Stimulated activated naive CD8-positive, alpha-beta T cell treated with anti-CD3 and anti-CD28 coated beads, Interleukin-15, Interleukin-2, amounts not matched to agents 100 ng/mL and 50 ng/mL, for 24 hours (primary cell): Measurements from ENCODE around the gene SPTBN1.

Experiments used
- H3K27ac Mint-ChIP-seq: one replicate; pipeline ENCODE4 v1.8.0; 2021; ENCODE audit warnings: mild to moderate bottlenecking, mixed read lengths
- H3K27me3 Mint-ChIP-seq: one replicate; pipeline ENCODE4 v1.8.0; 2021; ENCODE audit warnings: mixed read lengths
- H3K36me3 Mint-ChIP-seq: one replicate; pipeline ENCODE4 v1.8.0; 2021; ENCODE audit warnings: low read depth, mixed read lengths
- H3K4me1 Mint-ChIP-seq: one replicate; pipeline ENCODE4 v1.8.0; 2021; ENCODE audit warnings: low read depth, mixed read lengths
- H3K4me3 Mint-ChIP-seq: one replicate; pipeline ENCODE4 v1.8.0; 2021; ENCODE audit warnings: mild to moderate bottlenecking, mixed read lengths
- H3K9me3 Mint-ChIP-seq: one replicate; pipeline ENCODE4 v1.8.0; 2021; ENCODE audit warnings: mixed read lengths

The SPTBN1 gene

DNA sequence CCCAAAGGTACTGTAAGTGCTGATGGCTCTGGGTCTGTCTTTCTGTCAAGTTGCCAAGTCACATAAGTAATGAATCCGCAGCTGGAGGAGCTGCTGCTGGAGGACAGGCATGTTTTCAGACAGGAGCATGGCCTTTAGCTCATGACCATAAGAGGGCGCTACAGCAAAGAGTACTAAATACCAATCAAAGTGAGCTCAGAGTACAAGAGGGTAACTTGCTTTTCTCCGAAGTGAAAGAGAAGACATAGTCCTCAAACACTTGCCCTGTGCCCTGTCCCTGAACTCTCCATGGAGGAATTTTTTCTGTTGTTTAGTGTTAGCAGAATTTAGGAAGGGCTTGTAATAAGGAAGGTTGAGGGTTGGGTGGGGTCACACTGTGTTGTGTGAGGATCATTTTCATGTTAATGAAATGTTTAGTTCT lies 209.3 kb downstream of the SPTBN1 start:
- Mint-ChIP-seq H3K27me3 (no peaks in the 10 kb centered on the region), H3K27ac (no peak overlapping the region), H3K36me3 (peaks cover 62% of the 10 kb centered on the region), H3K9me3 (no peaks in the 10 kb centered on the region), H3K4me1 (peaks cover 13% of the 10 kb centered on the region), H3K4me3 (no peak overlapping the region)

DNA sequence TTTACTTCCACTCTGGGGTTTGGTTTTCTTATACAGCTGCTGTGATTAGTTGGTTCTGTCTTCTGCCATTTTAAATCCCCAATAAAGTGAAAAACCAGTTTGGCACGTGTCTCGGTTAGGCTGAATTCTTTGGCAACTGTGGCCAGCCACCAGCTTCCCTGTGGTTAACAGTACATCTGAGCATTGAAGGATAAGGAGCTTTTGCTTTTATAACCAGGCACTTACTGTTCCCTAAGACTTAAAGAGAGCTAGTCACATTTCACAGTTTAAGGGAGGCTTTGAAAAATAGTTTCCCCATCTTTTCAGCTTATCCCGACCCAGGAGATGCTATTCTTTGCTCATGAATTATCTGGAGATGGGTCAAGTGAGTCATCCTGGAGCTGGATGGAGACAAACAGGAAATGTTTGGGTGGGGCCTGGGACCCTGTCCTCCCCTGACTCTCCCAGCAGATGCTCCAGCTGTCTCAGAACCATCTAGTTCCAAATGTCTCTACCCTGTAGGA lies 210.1 kb downstream of the SPTBN1 start:
- peaks cover 13% of the 10 kb centered on the region for H3K4me1 Mint-ChIP-seq
- H3K9me3 Mint-ChIP-seq, result no peaks in the 10 kb centered on the region
- no peak overlapping the region for H3K4me3 Mint-ChIP-seq
- H3K27ac Mint-ChIP-seq, result no peak overlapping the region
- peaks cover 66% of the 10 kb centered on the region for H3K36me3 Mint-ChIP-seq
- no peaks in the 10 kb centered on the region for H3K27me3 Mint-ChIP-seq

DNA sequence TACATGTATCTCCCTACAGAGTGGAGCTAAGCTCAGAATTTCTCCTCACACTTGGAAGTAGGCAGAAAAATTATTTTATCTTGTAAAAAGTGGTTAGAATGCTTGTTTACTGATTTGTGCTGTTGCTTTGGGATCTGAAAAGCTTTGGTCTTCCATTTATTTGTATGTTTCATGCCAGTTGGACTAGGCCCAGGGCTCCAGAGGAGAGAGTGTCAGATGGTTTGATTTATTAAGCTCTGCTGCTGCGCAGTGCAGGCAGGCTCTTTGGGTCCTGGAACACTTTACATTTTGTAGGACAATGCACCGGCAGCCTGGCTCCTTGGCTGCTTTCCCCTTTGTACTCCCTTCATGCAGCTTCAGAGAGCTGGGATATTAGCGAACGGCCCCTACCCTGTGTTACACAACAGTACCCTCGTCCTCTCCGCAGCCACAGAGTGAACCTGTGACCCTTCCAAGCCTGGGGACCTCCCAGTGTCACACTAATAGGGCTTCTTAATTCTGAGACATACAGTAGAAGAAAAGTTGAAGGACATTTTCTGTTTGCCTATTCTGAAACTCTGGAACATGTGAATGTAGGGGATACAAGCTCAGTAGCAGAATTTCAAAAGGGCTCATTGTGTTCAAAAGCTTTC lies 210.6 kb downstream of the SPTBN1 start:
- Mint-ChIP-seq H3K36me3 (peaks cover 63% of the 10 kb centered on the region), H3K27me3 (no peaks in the 10 kb centered on the region), H3K4me3 (no peak overlapping the region), H3K27ac (no peak overlapping the region), H3K4me1 (peaks cover 13% of the 10 kb centered on the region), H3K9me3 (no peaks in the 10 kb centered on the region)

DNA sequence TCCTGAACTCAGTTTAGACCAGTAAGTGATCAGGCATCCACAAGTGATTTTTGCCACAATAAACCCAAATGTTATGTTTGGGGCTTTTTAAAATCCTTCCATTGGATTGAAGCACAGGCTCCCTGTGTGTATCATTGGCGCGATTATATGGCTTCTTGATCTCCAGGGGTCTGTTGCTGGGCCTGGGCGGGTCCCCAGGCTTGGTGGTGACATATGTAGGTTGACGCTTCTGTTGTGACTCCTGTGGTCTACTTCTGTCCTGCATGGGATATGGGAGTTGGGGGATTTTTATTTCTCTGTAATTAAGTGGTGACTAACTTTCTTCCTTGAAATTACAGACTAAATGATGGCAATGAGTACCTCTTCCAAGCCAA lies 211.1 kb downstream of the SPTBN1 start:
- Mint-ChIP-seq H3K36me3 (peaks cover 60% of the 10 kb centered on the region), H3K9me3 (no peaks in the 10 kb centered on the region), H3K27ac (peak overlapping the region; percentile 39), H3K27me3 (no peaks in the 10 kb centered on the region), H3K4me1 (peaks cover 17% of the 10 kb centered on the region), H3K4me3 (no peak overlapping the region)

DNA sequence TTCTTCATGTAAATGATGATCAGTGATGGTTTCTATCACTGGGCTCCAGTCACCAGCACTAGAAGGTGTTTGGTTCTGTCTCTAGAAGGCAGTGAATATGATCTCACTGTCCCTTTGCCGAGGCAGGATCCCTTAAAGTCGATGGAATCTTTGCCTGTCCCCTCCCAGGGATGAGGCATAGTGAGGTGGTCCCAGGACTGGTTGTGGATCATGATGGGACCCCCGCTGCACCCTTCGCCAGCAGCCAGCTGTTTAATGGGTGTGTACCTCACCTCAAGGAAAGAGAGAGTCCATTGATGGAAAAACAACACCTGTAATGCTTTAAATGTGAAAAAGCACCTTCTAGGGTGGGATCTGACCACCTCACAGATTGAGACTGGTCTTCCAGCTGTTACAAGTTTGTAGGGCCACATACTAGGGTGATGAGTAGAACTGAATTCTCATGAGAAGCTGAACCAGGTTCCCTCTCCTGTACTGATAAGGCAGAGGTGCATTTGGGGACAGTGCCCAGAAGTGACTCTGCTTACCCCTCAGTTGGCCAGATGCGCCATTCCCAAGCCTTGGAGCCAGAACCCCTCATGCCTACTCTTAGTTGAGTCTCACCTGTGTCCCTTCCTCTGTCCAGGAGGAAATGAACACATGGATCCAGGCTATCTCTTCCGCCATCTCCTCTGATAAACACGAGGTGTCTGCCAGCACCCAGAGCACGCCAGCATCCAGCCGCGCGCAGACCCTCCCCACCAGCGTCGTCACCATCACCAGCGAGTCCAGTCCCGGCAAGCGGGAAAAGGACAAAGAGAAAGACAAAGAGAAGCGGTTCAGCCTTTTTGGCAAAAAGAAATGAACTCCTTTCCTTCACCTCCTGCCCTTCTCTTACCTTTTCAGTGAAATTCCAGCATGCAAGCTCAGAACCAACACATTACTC lies 211.9 kb downstream of the SPTBN1 start:
- H3K4me1 Mint-ChIP-seq, result peaks cover 24% of the 10 kb centered on the region
- peaks cover 53% of the 10 kb centered on the region for H3K36me3 Mint-ChIP-seq
- no peaks in the 10 kb centered on the region for H3K9me3 Mint-ChIP-seq
- H3K27me3 Mint-ChIP-seq, result no peaks in the 10 kb centered on the region
- peak overlapping the region; percentile 39 for H3K27ac Mint-ChIP-seq
- no peak overlapping the region for H3K4me3 Mint-ChIP-seq

DNA sequence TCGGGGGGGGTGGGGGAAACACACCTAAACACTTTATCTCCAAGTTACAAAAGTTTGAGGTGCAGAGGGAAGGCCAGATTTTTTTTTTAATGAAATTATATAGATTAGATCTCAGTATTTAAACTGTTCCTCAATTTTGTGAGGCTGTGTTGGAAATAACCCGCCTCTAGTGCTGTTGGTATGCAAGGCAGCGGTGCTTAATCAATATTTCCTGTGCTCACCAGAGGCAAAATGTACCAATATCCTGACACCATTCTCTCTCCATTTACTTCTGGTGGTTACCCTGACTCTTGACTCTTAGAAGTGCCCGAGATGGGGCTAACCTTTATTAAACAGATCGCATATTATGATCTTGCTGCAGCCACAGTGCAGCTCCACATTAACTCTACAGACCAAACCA lies 212.6 kb downstream of the SPTBN1 start:
- Mint-ChIP-seq H3K4me3 (no peak overlapping the region), H3K36me3 (peaks cover 51% of the 10 kb centered on the region), H3K27ac (no peak overlapping the region), H3K27me3 (no peaks in the 10 kb centered on the region), H3K9me3 (no peaks in the 10 kb centered on the region), H3K4me1 (peaks cover 31% of the 10 kb centered on the region)

DNA sequence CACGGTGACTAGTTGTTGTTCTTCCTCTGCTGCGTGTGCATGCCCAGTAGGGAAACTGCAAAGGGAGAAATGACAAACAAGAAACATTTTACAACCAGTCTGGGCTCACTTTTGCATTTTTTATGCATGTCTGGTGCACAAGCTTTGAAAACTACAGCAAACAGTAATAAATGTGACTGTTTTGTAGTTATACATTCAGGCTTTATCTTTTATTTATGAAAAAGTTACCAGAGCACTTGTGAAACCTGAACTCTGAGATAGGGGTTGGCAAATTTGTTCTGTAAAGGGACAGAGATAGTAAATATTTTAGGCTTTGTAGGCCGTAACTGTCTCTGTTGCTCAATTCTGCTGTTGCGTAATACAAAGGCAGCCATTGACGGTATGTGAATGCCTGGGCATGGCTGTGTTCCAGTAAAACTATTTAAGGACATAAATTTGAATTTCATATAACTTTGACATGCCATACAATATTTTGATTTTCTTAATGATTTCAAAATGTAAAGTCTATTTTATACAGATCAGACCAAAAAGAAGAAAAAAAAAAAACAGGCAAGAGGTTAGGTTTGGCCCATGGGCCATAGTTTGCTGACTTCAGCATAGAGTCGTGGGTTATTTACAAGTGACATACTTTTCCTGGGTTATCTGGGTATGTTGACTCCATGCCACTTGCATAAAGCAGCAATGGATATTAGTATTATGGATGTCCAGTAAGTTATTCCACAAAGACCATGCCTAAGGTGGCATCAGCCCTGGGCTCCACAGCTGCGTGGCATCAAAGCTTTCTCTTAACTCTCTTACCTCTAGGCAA lies 213.8 kb downstream of the SPTBN1 start:
- Mint-ChIP-seq H3K4me1 (peaks cover 40% of the 10 kb centered on the region), H3K4me3 (no peak overlapping the region), H3K27ac (no peak overlapping the region), H3K36me3 (peaks cover 51% of the 10 kb centered on the region), H3K9me3 (no peaks in the 10 kb centered on the region), H3K27me3 (no peaks in the 10 kb centered on the region)

DNA sequence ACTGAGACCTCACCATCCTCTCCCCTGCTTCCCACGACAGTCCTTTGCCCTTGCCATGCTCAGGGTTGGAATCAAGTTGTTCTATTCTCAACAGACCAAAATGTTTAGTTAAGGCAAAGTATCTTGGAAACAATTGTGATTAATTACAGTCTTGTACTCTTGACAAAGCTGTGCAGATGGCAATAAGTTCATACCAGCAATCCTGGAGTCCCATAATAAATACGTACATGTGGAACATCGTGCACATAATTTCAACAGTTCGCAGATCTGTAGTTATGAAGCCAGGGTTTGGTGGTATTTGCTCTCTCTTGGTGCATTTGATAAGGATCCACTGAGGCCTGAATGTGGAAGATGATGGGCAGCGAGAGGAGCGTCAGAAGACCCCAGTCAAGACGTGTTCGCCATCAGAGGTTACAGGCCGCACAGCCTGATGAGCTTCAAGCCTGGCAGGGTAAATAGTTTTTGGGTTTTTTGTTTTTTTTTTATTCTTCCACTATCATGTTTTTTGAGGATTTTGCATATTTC lies 214.4 kb downstream of the SPTBN1 start:
- H3K4me3 Mint-ChIP-seq, result no peak overlapping the region
- peaks cover 38% of the 10 kb centered on the region for H3K4me1 Mint-ChIP-seq
- H3K27me3 Mint-ChIP-seq, result peaks cover 6% of the 10 kb centered on the region
- H3K36me3 Mint-ChIP-seq, result peaks cover 49% of the 10 kb centered on the region
- no peaks in the 10 kb centered on the region for H3K9me3 Mint-ChIP-seq
- H3K27ac Mint-ChIP-seq, result no peak overlapping the region

DNA sequence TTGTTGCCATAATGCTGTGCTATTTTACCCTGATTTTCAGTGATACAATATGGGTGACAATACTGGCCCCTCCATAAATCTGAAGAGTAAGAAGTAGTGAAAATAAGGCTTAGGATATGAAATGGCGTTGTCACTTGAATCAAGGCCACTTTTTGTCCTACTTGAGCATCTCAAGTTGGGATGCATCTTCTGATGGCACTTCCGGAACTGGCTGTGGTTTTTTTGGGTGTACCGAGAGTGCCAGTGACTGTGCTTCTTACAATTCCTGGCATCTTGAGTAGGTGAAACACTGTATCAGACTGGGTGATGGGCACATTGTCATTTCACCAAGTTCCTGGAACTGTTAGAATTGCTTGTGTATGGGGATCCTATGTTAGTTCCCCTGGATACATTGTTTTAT lies 214.9 kb downstream of the SPTBN1 start:
- Mint-ChIP-seq H3K27me3 (peaks cover 11% of the 10 kb centered on the region), H3K4me3 (no peak overlapping the region), H3K36me3 (peaks cover 46% of the 10 kb centered on the region), H3K4me1 (peaks cover 35% of the 10 kb centered on the region), H3K27ac (no peak overlapping the region), H3K9me3 (no peaks in the 10 kb centered on the region)

DNA sequence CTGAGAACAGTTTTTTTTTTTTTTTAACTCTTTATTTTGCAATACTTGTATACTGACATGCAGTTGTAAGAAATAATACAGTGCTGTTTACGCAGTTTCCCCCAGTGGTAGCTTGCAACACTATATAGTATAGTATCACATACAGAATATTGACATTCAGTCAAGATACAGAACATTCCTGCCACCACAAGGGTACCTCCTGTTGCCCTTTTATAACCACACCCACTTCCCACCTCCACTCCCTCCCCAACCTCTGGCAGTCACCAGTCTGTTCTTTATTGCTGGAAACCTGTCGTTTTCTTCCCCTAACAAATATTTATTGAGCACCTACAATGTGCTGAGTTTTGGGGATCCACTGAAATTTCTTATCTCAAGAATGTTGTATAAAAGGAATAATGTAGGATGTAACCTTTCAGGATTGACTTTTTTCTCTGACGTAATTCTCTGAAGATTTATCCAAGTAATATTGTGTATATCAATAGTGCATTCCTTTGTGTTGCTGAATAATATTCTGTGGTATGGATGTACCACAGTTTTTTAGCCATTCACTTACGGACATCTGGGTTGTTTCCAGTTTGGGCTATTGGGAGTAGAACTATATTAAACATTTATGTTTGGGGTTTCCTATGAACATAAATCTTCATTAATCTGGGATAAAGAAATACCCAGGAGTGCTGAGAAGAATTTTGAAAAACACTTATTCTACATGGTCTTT lies 215.9 kb downstream of the SPTBN1 start:
- H3K27me3 Mint-ChIP-seq, result peaks cover 21% of the 10 kb centered on the region
- peaks cover 27% of the 10 kb centered on the region for H3K4me1 Mint-ChIP-seq
- no peak overlapping the region for H3K4me3 Mint-ChIP-seq
- H3K9me3 Mint-ChIP-seq, result no peaks in the 10 kb centered on the region
- H3K27ac Mint-ChIP-seq, result no peak overlapping the region
- H3K36me3 Mint-ChIP-seq, result peaks cover 37% of the 10 kb centered on the region

DNA sequence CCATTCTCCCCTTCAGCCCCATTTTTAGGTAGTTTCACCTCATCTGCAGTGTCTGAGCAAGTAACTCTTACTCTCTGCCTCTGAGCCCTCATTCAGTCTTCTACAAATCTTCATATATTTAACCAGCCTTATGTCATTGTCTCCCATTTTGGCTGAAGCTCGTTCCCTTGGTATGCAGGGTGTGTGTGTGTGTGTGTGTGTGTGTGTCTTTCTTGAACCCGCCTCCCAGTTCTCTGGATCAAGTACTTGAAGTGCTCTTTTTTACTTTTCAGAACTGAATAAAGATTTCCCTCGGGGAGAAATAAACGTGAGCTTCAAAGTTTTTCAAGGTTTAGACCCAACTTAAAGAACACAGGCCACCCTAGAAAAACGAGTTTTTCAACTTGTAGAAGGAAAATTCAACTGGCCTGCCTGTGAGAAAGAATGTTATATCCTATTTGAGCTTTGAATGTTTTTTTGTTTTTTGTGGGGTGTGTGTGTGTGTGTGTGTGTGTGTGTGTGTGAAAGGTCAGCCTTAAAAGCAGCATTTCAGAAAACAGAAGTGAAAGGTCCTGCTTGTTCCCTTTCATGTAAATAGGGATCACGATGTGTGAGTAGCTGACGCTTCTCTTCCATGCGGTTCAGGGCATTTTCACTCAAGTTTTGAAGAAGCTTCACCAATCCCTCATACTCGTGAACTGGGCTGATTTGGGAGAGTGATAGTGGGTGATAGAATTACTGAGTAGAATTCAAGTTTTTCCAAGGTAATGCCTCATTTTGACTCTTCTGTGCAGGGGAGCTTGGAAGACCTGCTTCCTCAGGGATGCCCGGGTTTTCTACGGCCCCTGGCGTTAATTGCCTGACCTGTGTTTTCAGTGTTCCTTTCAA lies 216.7 kb downstream of the SPTBN1 start:
- peaks cover 30% of the 10 kb centered on the region for H3K36me3 Mint-ChIP-seq
- no peak overlapping the region for H3K4me3 Mint-ChIP-seq
- H3K27ac Mint-ChIP-seq, result peak overlapping the region; percentile 55
- peaks cover 28% of the 10 kb centered on the region for H3K27me3 Mint-ChIP-seq
- H3K4me1 Mint-ChIP-seq, result peaks cover 27% of the 10 kb centered on the region
- no peaks in the 10 kb centered on the region for H3K9me3 Mint-ChIP-seq

DNA sequence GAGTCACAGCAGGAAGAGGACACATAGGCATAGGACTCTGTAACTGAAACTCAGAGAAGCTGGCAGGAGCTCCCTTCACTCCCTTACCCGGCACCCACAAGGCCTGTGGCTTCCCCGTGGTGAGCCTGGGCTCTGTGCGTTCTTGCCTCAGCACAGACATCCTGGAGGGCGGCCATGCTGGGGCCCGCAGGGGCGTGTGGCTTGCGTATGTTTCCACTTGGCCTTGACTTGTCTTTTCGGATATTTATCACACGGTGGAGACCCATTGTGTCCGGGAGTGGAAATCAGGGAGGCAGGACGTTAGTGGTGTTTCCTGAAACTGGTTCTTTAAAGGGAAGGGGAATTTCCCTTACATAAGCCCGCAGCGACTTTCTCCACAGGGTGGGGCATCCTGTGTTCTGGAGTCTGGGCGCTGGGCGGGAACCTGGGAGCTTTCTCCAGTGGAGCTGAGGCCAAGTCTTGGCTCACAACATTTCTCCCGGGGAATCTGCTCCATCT lies 217.4 kb downstream of the SPTBN1 start:
- Mint-ChIP-seq H3K27me3 (peaks cover 32% of the 10 kb centered on the region), H3K36me3 (peaks cover 25% of the 10 kb centered on the region), H3K4me3 (peak overlapping the region; percentile 40), H3K27ac (peak overlapping the region; percentile 55), H3K4me1 (peaks cover 27% of the 10 kb centered on the region), H3K9me3 (no peaks in the 10 kb centered on the region)

DNA sequence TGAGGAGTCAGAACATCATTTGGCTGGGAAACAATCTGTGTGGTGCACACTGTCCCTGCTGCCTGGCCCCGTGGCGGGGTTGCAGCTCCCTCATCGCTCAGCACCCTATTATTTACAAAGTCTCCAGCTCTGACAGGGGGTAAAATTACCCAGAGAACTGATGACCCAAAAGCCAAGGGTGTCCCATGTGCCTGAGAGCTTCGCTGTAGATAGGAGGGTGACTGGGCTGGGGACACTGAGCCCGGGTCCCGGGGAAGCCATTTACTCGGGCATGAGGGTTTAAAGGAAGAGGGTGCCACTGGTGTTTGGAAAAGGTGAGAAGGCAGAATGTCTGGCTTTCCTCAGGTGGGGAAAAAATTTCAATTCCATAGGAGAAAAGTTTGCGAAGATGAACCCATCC lies 219.2 kb downstream of the SPTBN1 start:
- Mint-ChIP-seq H3K36me3 (peaks cover 11% of the 10 kb centered on the region), H3K4me1 (peaks cover 41% of the 10 kb centered on the region), H3K9me3 (no peaks in the 10 kb centered on the region), H3K27me3 (peaks cover 40% of the 10 kb centered on the region), H3K4me3 (no peak overlapping the region), H3K27ac (no peak overlapping the region)
